Mammary epithelial cell (primary cell): ENCODE data around the gene CLDN14.

ENCODE experiments used
- CTCF ChIP-seq, 2 donors: IDR thresholded peaks in 1 of 2; conservative IDR thresholded peaks in 1 of 2; 2 replicates each; pipeline ENCODE4 v1.5.1; 2011 to 2012; ENCODE audit warnings: inconsistent platforms in 2 of 2, low read length in 2 of 2, mild to moderate bottlenecking in 2 of 2, control low read depth in 1 of 2, low read depth in 1 of 2; ENCODE audit not compliant: insufficient read depth in 1 of 2; ENCODE audit errors: extremely low read depth in 1 of 2
- EZH2 ChIP-seq: IDR thresholded peaks from 2 replicates; pipeline ENCODE4 v1.6.1; 2012; ENCODE audit warnings: low read length, inconsistent platforms, borderline replicate concordance

GRCh38 chr21:36489103-36489775 is 9.3 kb upstream of the CLDN14 start:
- TF ChIP-seq CTCF (conservative IDR thresholded peaks at IDR 0.05 in 1 of 2, IDR thresholded peaks at IDR 0.05 in 1 of 2; ENCODE audit: extremely low read depth in 1 of 2, insufficient read depth in 1 of 2, low read depth in 1 of 2, low read length in 2 of 2), result no peak
- no peak for TF ChIP-seq EZH2
